Measurements from ENCODE around the gene ZNF415.

Gene ZNF415

DNA sequence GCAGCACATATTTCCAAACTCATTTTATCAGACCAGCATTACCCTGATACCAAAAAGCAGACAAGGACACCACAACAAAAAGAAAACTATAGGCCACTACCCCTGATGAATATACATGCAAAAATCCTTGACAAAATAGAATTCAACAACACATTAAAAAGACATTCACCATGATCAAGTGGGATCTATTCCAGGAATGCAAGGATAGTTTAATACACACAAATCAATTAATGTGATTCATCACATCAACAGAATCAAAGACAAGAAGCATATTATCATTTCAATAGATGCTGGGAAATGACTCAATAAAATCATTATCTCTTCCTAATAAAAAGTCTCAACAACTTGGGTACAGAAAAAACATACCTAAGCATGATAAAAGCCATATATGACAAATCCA lies 14.9 kb upstream of the ZNF415 start:
- H3K27me3 ChIP-seq (ENCODE audit: insufficient read depth, low read length, poor library complexity): no peaks in the 10 kb centered on the region
- H3K9ac ChIP-seq (ENCODE audit: low read depth, low read length): no peak overlapping the region
- no peaks in the 10 kb centered on the region for H3K4me1 ChIP-seq (ENCODE audit: insufficient read depth, low read length)
- H2AFZ ChIP-seq (ENCODE audit: low read depth, low read length): no peak overlapping the region
- ATAC-seq (ENCODE audit: insufficient read depth, low read depth) (no peak), DNase-seq (no peak)
- H3K27ac ChIP-seq (ENCODE audit: low read length): no peak overlapping the region
- H3K4me3 ChIP-seq (ENCODE audit: low read depth in 1 of 2, low read length in 2 of 2): no peak overlapping the region
- peaks cover 33% of the 10 kb centered on the region for H3K9me3 ChIP-seq (ENCODE audit: insufficient read depth, low read length, severe bottlenecking)
- H3K79me2 ChIP-seq (ENCODE audit: insufficient read depth, low read length): peaks cover 19% of the 10 kb centered on the region; the same call in 1 of the 2 replicates
- no peak overlapping the region for H3K4me2 ChIP-seq (ENCODE audit: insufficient read depth, low read length)
- peaks cover 81% of the 10 kb centered on the region for H3K36me3 ChIP-seq (ENCODE audit: insufficient read depth, low read length)
- no peaks in the 10 kb centered on the region for H4K20me1 ChIP-seq (ENCODE audit: insufficient read depth, low read length)
- TF ChIP-seq EZH2 (IDR thresholded peaks at IDR 0.05; ENCODE audit: borderline replicate concordance, low read depth, low read length, severe bottlenecking): no peak
- TF ChIP-seq, protein P1, sequence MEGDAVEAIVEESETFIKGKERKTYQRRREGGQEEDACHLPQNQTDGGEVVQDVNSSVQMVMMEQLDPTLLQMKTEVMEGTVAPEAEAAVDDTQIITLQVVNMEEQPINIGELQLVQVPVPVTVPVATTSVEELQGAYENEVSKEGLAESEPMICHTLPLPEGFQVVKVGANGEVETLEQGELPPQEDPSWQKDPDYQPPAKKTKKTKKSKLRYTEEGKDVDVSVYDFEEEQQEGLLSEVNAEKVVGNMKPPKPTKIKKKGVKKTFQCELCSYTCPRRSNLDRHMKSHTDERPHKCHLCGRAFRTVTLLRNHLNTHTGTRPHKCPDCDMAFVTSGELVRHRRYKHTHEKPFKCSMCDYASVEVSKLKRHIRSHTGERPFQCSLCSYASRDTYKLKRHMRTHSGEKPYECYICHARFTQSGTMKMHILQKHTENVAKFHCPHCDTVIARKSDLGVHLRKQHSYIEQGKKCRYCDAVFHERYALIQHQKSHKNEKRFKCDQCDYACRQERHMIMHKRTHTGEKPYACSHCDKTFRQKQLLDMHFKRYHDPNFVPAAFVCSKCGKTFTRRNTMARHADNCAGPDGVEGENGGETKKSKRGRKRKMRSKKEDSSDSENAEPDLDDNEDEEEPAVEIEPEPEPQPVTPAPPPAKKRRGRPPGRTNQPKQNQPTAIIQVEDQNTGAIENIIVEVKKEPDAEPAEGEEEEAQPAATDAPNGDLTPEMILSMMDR (IDR thresholded peaks at IDR 0.05; ENCODE audit: borderline replicate concordance, extremely low read depth, low read length, poor library complexity, severe bottlenecking): no peak

DNA sequence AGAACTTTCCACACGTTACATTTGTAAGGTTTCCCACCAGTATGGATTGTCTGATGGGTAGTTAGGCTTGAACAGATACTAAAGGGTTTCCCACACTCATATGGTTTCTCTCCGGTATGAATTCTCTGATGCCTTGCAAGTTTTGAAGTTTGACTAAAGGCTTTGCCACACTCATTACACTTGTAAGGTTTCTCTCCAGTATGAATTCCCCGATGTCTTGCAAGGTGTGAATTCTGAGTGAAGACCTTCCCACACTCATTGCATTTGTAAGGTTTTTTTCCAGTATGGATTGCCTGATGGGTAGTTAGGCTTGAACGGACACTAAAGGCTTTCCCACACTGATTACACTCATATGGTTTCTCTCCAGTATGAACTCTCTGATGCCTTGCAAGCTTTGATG lies 7.6 kb upstream of the ZNF415 start:
- Histone ChIP-seq H3K79me2 (ENCODE audit: insufficient read depth, low read length) (no peaks in the 10 kb centered on the region), H3K9me3 (ENCODE audit: insufficient read depth, low read length, severe bottlenecking) (peaks cover 25% of the 10 kb centered on the region), H3K36me3 (ENCODE audit: insufficient read depth, low read length) (peaks cover 46% of the 10 kb centered on the region), H3K27ac (ENCODE audit: low read length) (no peak overlapping the region), H3K9ac (ENCODE audit: low read depth, low read length) (no peak overlapping the region), H2AFZ (ENCODE audit: low read depth, low read length) (no peak overlapping the region), H3K4me3 (ENCODE audit: low read depth in 1 of 2, low read length in 2 of 2) (no peak overlapping the region), H3K4me1 (ENCODE audit: insufficient read depth, low read length) (no peaks in the 10 kb centered on the region), H3K4me2 (ENCODE audit: insufficient read depth, low read length) (no peak overlapping the region), H3K27me3 (ENCODE audit: insufficient read depth, low read length, poor library complexity) (no peaks in the 10 kb centered on the region), H4K20me1 (ENCODE audit: insufficient read depth, low read length) (no peaks in the 10 kb centered on the region)
- TF ChIP-seq, protein P1 (IDR thresholded peaks at IDR 0.05; ENCODE audit: borderline replicate concordance, extremely low read depth, low read length, poor library complexity, severe bottlenecking): no peak
- no peak for TF ChIP-seq EZH2 (IDR thresholded peaks at IDR 0.05; ENCODE audit: borderline replicate concordance, low read depth, low read length, severe bottlenecking)
- ATAC-seq (ENCODE audit: insufficient read depth, low read depth) (no peak), DNase-seq (no peak)

DNA sequence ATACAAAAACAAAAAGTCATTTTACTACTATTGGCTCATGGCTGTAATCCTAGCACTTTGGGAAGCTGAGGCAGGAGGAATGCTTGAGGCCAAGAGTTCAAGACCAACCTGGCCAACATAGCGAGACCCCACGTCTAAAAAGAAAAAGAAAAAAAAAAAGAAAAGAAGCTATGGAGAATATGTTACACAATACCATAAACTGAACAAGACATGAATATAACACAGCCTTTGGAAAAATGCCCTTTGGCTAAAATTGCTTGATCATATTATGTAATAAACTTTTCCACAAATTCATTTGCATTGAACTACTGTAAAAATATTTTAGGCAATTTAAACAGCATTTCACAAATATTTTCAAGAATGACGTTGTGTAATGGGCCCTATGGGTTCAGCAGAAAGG lies 3.7 kb upstream of the ZNF415 start:
- peaks cover 11% of the 10 kb centered on the region for H3K79me2 ChIP-seq (ENCODE audit: insufficient read depth, low read length)
- H3K9ac ChIP-seq (ENCODE audit: low read depth, low read length): no peak overlapping the region
- H3K4me2 ChIP-seq (ENCODE audit: insufficient read depth, low read length): no peak overlapping the region
- TF ChIP-seq EZH2 (IDR thresholded peaks at IDR 0.05; ENCODE audit: borderline replicate concordance, low read depth, low read length, severe bottlenecking): no peak
- TF ChIP-seq, protein P1 (IDR thresholded peaks at IDR 0.05; ENCODE audit: borderline replicate concordance, extremely low read depth, low read length, poor library complexity, severe bottlenecking): no peak
- peaks cover 5% of the 10 kb centered on the region for H3K9me3 ChIP-seq (ENCODE audit: insufficient read depth, low read length, severe bottlenecking)
- ATAC-seq (ENCODE audit: insufficient read depth, low read depth) (no peak), DNase-seq (no peak)
- H3K4me1 ChIP-seq (ENCODE audit: insufficient read depth, low read length): peaks cover 16% of the 10 kb centered on the region
- no peak overlapping the region for H2AFZ ChIP-seq (ENCODE audit: low read depth, low read length)
- peaks cover 13% of the 10 kb centered on the region for H3K36me3 ChIP-seq (ENCODE audit: insufficient read depth, low read length)
- peaks cover 5% of the 10 kb centered on the region; the same call in 1 of the 2 replicates for H4K20me1 ChIP-seq (ENCODE audit: insufficient read depth, low read length)
- no peaks in the 10 kb centered on the region for H3K27me3 ChIP-seq (ENCODE audit: insufficient read depth, low read length, poor library complexity)
- no peak overlapping the region for H3K4me3 ChIP-seq (ENCODE audit: low read depth in 1 of 2, low read length in 2 of 2)
- no peak overlapping the region for H3K27ac ChIP-seq (ENCODE audit: low read length)
